Measurements from ENCODE around the gene RNGTT.

RNGTT gene

GRCh38 chr6:88708197-88708744, 255.1 kb downstream of the RNGTT start:
- DNase-seq, result no peak

- no peak for DNase-seq
Measured at GRCh38 chr6:88705601-88706000, 257.8 kb downstream of the RNGTT start.

GRCh38 chr6:88704980-88705379, 258.4 kb downstream of the RNGTT start:
- DNase-seq, result no peak

GRCh38 chr6:88702956-88703556, 260.4 kb downstream of the RNGTT start:
- no peak for DNase-seq

- DNase-seq, result no peak
Measured at GRCh38 chr6:88698661-88699060, 264.8 kb downstream of the RNGTT start.

- DNase-seq, result no peak
Measured at GRCh38 chr6:88695937-88696336, 267.5 kb downstream of the RNGTT start.

- no peak for DNase-seq
Measured at GRCh38 chr6:88683734-88684133, 279.7 kb downstream of the RNGTT start.

- no peak for DNase-seq
Measured at GRCh38 chr6:88680654-88681053, 282.8 kb downstream of the RNGTT start.

- DNase-seq, result no peak
Measured at GRCh38 chr6:88679841-88680240, 283.6 kb downstream of the RNGTT start.

- no peak for DNase-seq
Measured at GRCh38 chr6:88677356-88677755, 286.1 kb downstream of the RNGTT start.

GRCh38 chr6:88671624-88672023, 291.8 kb downstream of the RNGTT start:
- DNase-seq, result no peak

GRCh38 chr6:88670369-88670768, 293.0 kb downstream of the RNGTT start:
- no peak for DNase-seq

- no peak for DNase-seq
Measured at GRCh38 chr6:88669475-88669874, 293.9 kb downstream of the RNGTT start.

GRCh38 chr6:88666901-88667300, 296.5 kb downstream of the RNGTT start:
- DNase-seq, result no peak

GRCh38 chr6:88665131-88665530, 298.3 kb downstream of the RNGTT start:
- DNase-seq, result no peak

GRCh38 chr6:88663801-88664200, 299.6 kb downstream of the RNGTT start:
- no peak for DNase-seq

- no peak for DNase-seq
Measured at GRCh38 chr6:88662653-88663174, 300.7 kb downstream of the RNGTT start.

GRCh38 chr6:88662163-88662580, 301.2 kb downstream of the RNGTT start:
- no peak for DNase-seq

- no peak for DNase-seq
Measured at GRCh38 chr6:88661136-88661535, 302.3 kb downstream of the RNGTT start.

GRCh38 chr6:88655586-88655985, 307.8 kb downstream of the RNGTT start:
- no peak for DNase-seq

GRCh38 chr6:88653936-88654335, 309.5 kb downstream of the RNGTT start:
- DNase-seq, result no peak

- DNase-seq, result no peak
Measured at GRCh38 chr6:88651400-88651799, 312.0 kb downstream of the RNGTT start.

- no peak for DNase-seq
Measured at GRCh38 chr6:88650979-88651378, 312.4 kb downstream of the RNGTT start.

- no peak for DNase-seq
Measured at GRCh38 chr6:88650029-88650619, 313.3 kb downstream of the RNGTT start.

Measured in CD4-positive, alpha-beta T cell treated with Interferon gamma for 1 hour (primary cell).